Measurements from ENCODE around the gene SLC22A14. TPM values are rescaled to one million over a fixed set of nuclear protein-coding genes. Genes with fewer than 3 reads are reported as not detected.

SLC22A14 gene
- total RNA-seq, 1 experiment from 2014 or later: not detected

- no peaks in the 10 kb centered on the region for H3K27me3 ChIP-seq (ENCODE audit: insufficient read depth, low read length)
- no peaks in the 10 kb centered on the region for H3K23me2 ChIP-seq (ENCODE audit: insufficient read length, low read depth, low read length, poor library complexity, severe bottlenecking)
- no peak overlapping the region; a peak in 2 of 7 replicates for H3K27ac Mint-ChIP-seq
- WGBS (ENCODE audit: extremely low coverage, insufficient read length, low lambda C conversion rate): no CpG with 5 or more reads among the region's 10 CpGs
- no peak overlapping the region for H2BK120ac ChIP-seq (ENCODE audit: low read depth, low read length, poor library complexity, severe bottlenecking)
- H4K91ac ChIP-seq (ENCODE audit: insufficient read length, low read depth, low read length): no peak overlapping the region
- H3K4me3 Mint-ChIP-seq: no peak overlapping the region
- no peak overlapping the region for H3K14ac ChIP-seq (ENCODE audit: insufficient read depth, low read length)
- H3K4ac ChIP-seq (ENCODE audit: low read depth, low read length): no peak overlapping the region
- no peak overlapping the region for H3K18ac ChIP-seq (ENCODE audit: insufficient read length, low read depth, low read length)
- H3K9ac ChIP-seq (ENCODE audit: extremely low read depth, insufficient read length, low read length): no peak overlapping the region
- no peak overlapping the region for H3K23ac ChIP-seq (ENCODE audit: insufficient read length, low read depth, low read length)
- TF ChIP-seq CTCF (conservative IDR thresholded peaks at IDR 0.05): no peak
- no peak overlapping the region for H3K4me2 ChIP-seq (ENCODE audit: insufficient read depth, insufficient read length, low read length)
- no peaks in the 10 kb centered on the region for H3K79me1 ChIP-seq (ENCODE audit: insufficient read depth, low read depth, low read length, poor library complexity, severe bottlenecking)
- H3K4me1 ChIP-seq (ENCODE audit: insufficient read depth, low read length): no peaks in the 10 kb centered on the region
- no peak overlapping the region for H3T11ph ChIP-seq (ENCODE audit: low read length)
- H2BK15ac ChIP-seq (ENCODE audit: low read depth, low read length): no peak overlapping the region
- H4K20me1 ChIP-seq (ENCODE audit: control insufficient read depth, insufficient read depth, insufficient read length): no peaks in the 10 kb centered on the region
- H3K9me3 Mint-ChIP-seq: no peaks in the 10 kb centered on the region
- DNase-seq: no peak
- H3K27ac ChIP-seq (ENCODE audit: insufficient read length, low read depth, low read length): no peak overlapping the region
- H3K4me1 Mint-ChIP-seq: peaks cover 0 to 10% of the 10 kb centered on the region in 2 experiments; a peak in 3 of 4 replicates
- no peak overlapping the region for H2BK5ac ChIP-seq (ENCODE audit: insufficient read length, low read length)
- no peaks in the 10 kb centered on the region for H3K36me3 Mint-ChIP-seq (ENCODE audit: insufficient read depth in 1 of 3, low read depth in 3 of 3)
- H3K79me2 ChIP-seq (ENCODE audit: insufficient read depth, low read length): no peaks in the 10 kb centered on the region
- no peak overlapping the region for H4K8ac ChIP-seq (replicated peaks; ENCODE audit: insufficient read length, low read depth, low read length)
- H2BK20ac ChIP-seq (ENCODE audit: low read depth, low read length, poor library complexity, severe bottlenecking): no peak overlapping the region
- H3K27me3 Mint-ChIP-seq (ENCODE audit: low read depth): peaks cover 3% of the 10 kb centered on the region
- H3K9me3 ChIP-seq (ENCODE audit: control insufficient read depth, low read depth, low read length): no peaks in the 10 kb centered on the region
- H2BK12ac ChIP-seq (ENCODE audit: insufficient read length, low read depth, low read length): no peak overlapping the region
- H2AFZ ChIP-seq (ENCODE audit: low read length): no peak overlapping the region
- H4K5ac ChIP-seq (ENCODE audit: insufficient read length, low read depth, low read length): no peak overlapping the region
- no peak overlapping the region for H2AK5ac ChIP-seq (ENCODE audit: insufficient read length, low read length)
- H3K56ac ChIP-seq (ENCODE audit: insufficient read length, low read depth, low read length): no peak overlapping the region
Observed at GRCh38 chr3:38315488-38316230, 33.6 kb downstream of the SLC22A14 start.

All from H9 (cell line).